Mesenchymal stem cell (in vitro differentiated cells and primary cell): ENCODE results near the gene CD8B.

Source experiments
- DNase-seq: peaks from one replicate; pipeline ENCODE4 v3.0.0-alpha.2; 2013
- H2AFZ ChIP-seq: one replicate; pipeline ENCODE4 v1.6.1; 2013; ENCODE audit warnings: low read depth, mild to moderate bottlenecking, control low read depth, inconsistent platforms, low read length, moderate library complexity
- H2AK5ac ChIP-seq: 2 replicates; pipeline ENCODE4 v1.6.1; 2013; ENCODE audit warnings: low read length, moderate library complexity, mild to moderate bottlenecking, inconsistent platforms; ENCODE audit not compliant: severe bottlenecking
- H2BK120ac ChIP-seq: one replicate; pipeline ENCODE4 v1.6.1; 2013; ENCODE audit warnings: low read depth, mild to moderate bottlenecking, inconsistent platforms, low read length, moderate library complexity
- H2BK12ac ChIP-seq, 2 experiments: one replicate each; pipeline ENCODE4 v1.6.1; 2013; ENCODE audit warnings: inconsistent platforms in 2 of 2, low read length in 2 of 2, mild to moderate bottlenecking in 2 of 2, moderate library complexity in 2 of 2, control low read depth in 1 of 2
- H2BK15ac ChIP-seq: one replicate; pipeline ENCODE4 v1.6.1; 2013; ENCODE audit warnings: mild to moderate bottlenecking, low read depth, inconsistent platforms; ENCODE audit not compliant: poor library complexity, severe bottlenecking
- H2BK5ac ChIP-seq: 2 replicates; pipeline ENCODE4 v1.6.1; 2013; ENCODE audit warnings: low read depth, mild to moderate bottlenecking, low read length, control low read depth, inconsistent platforms; ENCODE audit not compliant: poor library complexity, severe bottlenecking
- H3K14ac ChIP-seq, 2 experiments: one replicate each; pipeline ENCODE4 v1.6.1; 2013; ENCODE audit warnings: inconsistent platforms in 2 of 2, low read length in 2 of 2, control low read depth in 1 of 2, mild to moderate bottlenecking in 1 of 2, moderate library complexity in 1 of 2
- H3K18ac ChIP-seq, 2 experiments: one replicate each; pipeline ENCODE4 v1.6.1; 2013; ENCODE audit warnings: inconsistent platforms in 2 of 2, low read length in 2 of 2, control low read depth in 1 of 2, low read depth in 1 of 2, mild to moderate bottlenecking in 1 of 2
- H3K23ac ChIP-seq, 2 experiments: one replicate each; pipeline ENCODE4 v1.6.1; 2013; ENCODE audit warnings: inconsistent platforms in 2 of 2, low read length in 2 of 2, mild to moderate bottlenecking in 2 of 2, moderate library complexity in 2 of 2, control low read depth in 1 of 2
- H3K27ac ChIP-seq: 2 replicates; pipeline ENCODE4 v1.5.1; 2013; ENCODE audit warnings: mild to moderate bottlenecking, moderate library complexity, low read length, control low read depth, inconsistent platforms; ENCODE audit not compliant: poor library complexity, severe bottlenecking
- H3K27me3 ChIP-seq, 2 experiments: 2 replicates each; pipeline versions ENCODE4 v1.6.1 to v1.7.0; 2013; ENCODE audit warnings: low read length in 2 of 2, mild to moderate bottlenecking in 2 of 2, moderate library complexity in 2 of 2, control low read depth in 1 of 2, inconsistent platforms in 1 of 2; ENCODE audit not compliant: control insufficient read depth in 1 of 2, insufficient read depth in 1 of 2
- H3K36me3 ChIP-seq, 2 experiments: 2 replicates each; pipeline versions ENCODE4 v1.6.1 to v1.7.0; 2013; ENCODE audit warnings: low read length in 2 of 2, control low read depth in 1 of 2, inconsistent platforms in 1 of 2, low read depth in 1 of 2, mild to moderate bottlenecking in 1 of 2; ENCODE audit not compliant: insufficient read depth in 2 of 2, control insufficient read depth in 1 of 2
- H3K4ac ChIP-seq, 2 experiments: one replicate each; pipeline ENCODE4 v1.6.1; 2013; ENCODE audit warnings: inconsistent platforms in 2 of 2, low read length in 2 of 2, mild to moderate bottlenecking in 2 of 2, moderate library complexity in 2 of 2, control low read depth in 1 of 2, low read depth in 1 of 2
- H3K4me1 ChIP-seq: 2 replicates; pipeline ENCODE4 v1.6.1; 2013; ENCODE audit warnings: low read depth, low read length, control low read depth; ENCODE audit not compliant: control insufficient read depth, insufficient read depth
- H3K4me2 ChIP-seq: 2 replicates; pipeline ENCODE4 v1.6.1; 2013; ENCODE audit warnings: low read length, mild to moderate bottlenecking, inconsistent platforms; ENCODE audit not compliant: poor library complexity, severe bottlenecking
- H3K4me3 ChIP-seq, 2 experiments: 2 replicates each; pipeline versions ENCODE4 v1.5.1 to v1.7.0; 2013; ENCODE audit warnings: low read length in 2 of 2, mild to moderate bottlenecking in 2 of 2, control low read depth in 1 of 2, low read depth in 1 of 2; ENCODE audit not compliant: insufficient read depth in 1 of 2
- H3K79me1 ChIP-seq: replicated peaks from 2 replicates; pipeline ENCODE4 v1.6.1; 2013; ENCODE audit warnings: mild to moderate bottlenecking, control low read depth, low read length, inconsistent platforms; ENCODE audit not compliant: poor library complexity, severe bottlenecking
- H3K9ac ChIP-seq: 2 replicates; pipeline ENCODE4 v1.7.0; 2013; ENCODE audit warnings: mild to moderate bottlenecking, low read length, moderate library complexity
- H3K9me3 ChIP-seq: 2 replicates; pipeline ENCODE4 v1.7.0; 2013; ENCODE audit warnings: mild to moderate bottlenecking, low read length; ENCODE audit not compliant: control insufficient read depth
- H4K8ac ChIP-seq: one replicate; pipeline ENCODE4 v1.6.1; 2013; ENCODE audit warnings: inconsistent platforms, mild to moderate bottlenecking, low read length, moderate library complexity
- H4K91ac ChIP-seq: one replicate; pipeline ENCODE4 v1.6.1; 2013; ENCODE audit warnings: mild to moderate bottlenecking, low read length, inconsistent platforms
- WGBS: methylation state at CpG from one replicate; pipeline ENCODE4 v1.1.7; 2013; ENCODE audit warnings: mixed read lengths; 5-methylcytosine and 5-hydroxymethylcytosine counted together

CD8B gene

GRCh38 chr2:86785456-86785855 is 76.2 kb downstream of the CD8B start:
- H3K9me3 ChIP-seq = no peaks in the 10 kb centered on the region
- no peak overlapping the region for H2BK120ac ChIP-seq
- no peak overlapping the region for H4K8ac ChIP-seq
- H4K91ac ChIP-seq = no peak overlapping the region
- no peak overlapping the region for H3K14ac ChIP-seq
- H2BK15ac ChIP-seq = no peak overlapping the region
- no peak overlapping the region for H3K27ac ChIP-seq
- H3K4me2 ChIP-seq = no peak overlapping the region
- H2AK5ac ChIP-seq = no peak overlapping the region
- no peak overlapping the region for H3K9ac ChIP-seq
- H3K4me1 ChIP-seq = peaks cover 5% of the 10 kb centered on the region
- no peak overlapping the region for H2BK12ac ChIP-seq
- 76% methylated on average over 7 of the region's 9 CpGs for WGBS
- H3K4me3 ChIP-seq = no peak overlapping the region
- H3K23ac ChIP-seq = no peak overlapping the region
- H3K18ac ChIP-seq = no peak overlapping the region
- H3K36me3 ChIP-seq = no peaks in the 10 kb centered on the region
- H3K27me3 ChIP-seq = peaks cover 55 to 64% of the 10 kb centered on the region in 2 experiments
- no peak for DNase-seq
- no peak overlapping the region for H2BK5ac ChIP-seq
- H2AFZ ChIP-seq = no peak overlapping the region
- no peaks in the 10 kb centered on the region for H3K79me1 ChIP-seq
- no peak overlapping the region for H3K4ac ChIP-seq

GRCh38 chr2:86783615-86784339 is 77.9 kb downstream of the CD8B start:
- Histone ChIP-seq H2AK5ac (no peak overlapping the region), H3K23ac (no peak overlapping the region), H4K91ac (no peak overlapping the region), H3K27ac (no peak overlapping the region), H3K9me3 (no peaks in the 10 kb centered on the region), H2AFZ (no peak overlapping the region), H3K14ac (no peak overlapping the region), H2BK15ac (no peak overlapping the region), H3K79me1 (no peaks in the 10 kb centered on the region), H3K9ac (no peak overlapping the region), H2BK120ac (no peak overlapping the region), H4K8ac (no peak overlapping the region), H3K27me3 (peaks cover 38 to 47% of the 10 kb centered on the region in 2 experiments), H3K4ac (no peak overlapping the region), H3K4me3 (no peak overlapping the region), H3K18ac (no peak overlapping the region), H3K4me2 (no peak overlapping the region), H2BK12ac (no peak overlapping the region), H3K36me3 (no peaks in the 10 kb centered on the region), H3K4me1 (no peaks in the 10 kb centered on the region), H2BK5ac (no peak overlapping the region)
- no peak for DNase-seq
- WGBS = 90% methylated on average over 6 of the region's 8 CpGs

GRCh38 chr2:86782748-86783147 is 78.9 kb downstream of the CD8B start:
- peaks cover 0 to 4% of the 10 kb centered on the region in 2 experiments for H3K36me3 ChIP-seq
- no peak overlapping the region for H4K8ac ChIP-seq
- no peaks in the 10 kb centered on the region for H3K4me1 ChIP-seq
- no peak overlapping the region for H3K27ac ChIP-seq
- no peak for DNase-seq
- H3K9ac ChIP-seq = no peak overlapping the region
- no peak overlapping the region for H4K91ac ChIP-seq
- no peak overlapping the region for H2BK12ac ChIP-seq
- no peak overlapping the region for H2AK5ac ChIP-seq
- no peaks in the 10 kb centered on the region for H3K79me1 ChIP-seq
- no peak overlapping the region for H3K4me3 ChIP-seq
- H3K4ac ChIP-seq = no peak overlapping the region
- no peak overlapping the region for H3K18ac ChIP-seq
- H2BK15ac ChIP-seq = no peak overlapping the region
- 84% methylated on average over 6 of the region's 7 CpGs for WGBS
- no peak overlapping the region for H3K4me2 ChIP-seq
- no peak overlapping the region for H2BK5ac ChIP-seq
- H3K23ac ChIP-seq = no peak overlapping the region
- no peaks in the 10 kb centered on the region for H3K9me3 ChIP-seq
- no peak overlapping the region for H2BK120ac ChIP-seq
- H3K14ac ChIP-seq = no peak overlapping the region
- H3K27me3 ChIP-seq = peaks cover 29 to 38% of the 10 kb centered on the region in 2 experiments
- no peak overlapping the region for H2AFZ ChIP-seq

GRCh38 chr2:86781363-86781762 is 80.3 kb downstream of the CD8B start:
- peaks cover 27 to 29% of the 10 kb centered on the region in 2 experiments for H3K27me3 ChIP-seq
- no peak overlapping the region for H4K91ac ChIP-seq
- no peak overlapping the region for H4K8ac ChIP-seq
- H3K36me3 ChIP-seq = peaks cover 4 to 5% of the 10 kb centered on the region in 2 experiments
- no peak overlapping the region for H3K4ac ChIP-seq
- no peak overlapping the region for H3K27ac ChIP-seq
- H3K4me3 ChIP-seq = no peak overlapping the region
- H2AFZ ChIP-seq = no peak overlapping the region
- DNase-seq = no peak
- H3K18ac ChIP-seq = no peak overlapping the region
- no peak overlapping the region for H3K23ac ChIP-seq
- H2BK120ac ChIP-seq = no peak overlapping the region
- H3K14ac ChIP-seq = no peak overlapping the region
- no peak overlapping the region for H3K9ac ChIP-seq
- no peaks in the 10 kb centered on the region for H3K9me3 ChIP-seq
- H2AK5ac ChIP-seq = no peak overlapping the region
- H3K79me1 ChIP-seq = no peaks in the 10 kb centered on the region
- no peak overlapping the region for H3K4me2 ChIP-seq
- no peaks in the 10 kb centered on the region for H3K4me1 ChIP-seq
- H2BK5ac ChIP-seq = no peak overlapping the region
- H2BK15ac ChIP-seq = no peak overlapping the region
- WGBS = 97% methylated on average over 7 of the region's 9 CpGs
- no peak overlapping the region for H2BK12ac ChIP-seq
